HS-5 (cell line): ENCODE data around the gene CETP.
"Not testable (repeated sequence)": the region's sequence is repeated elsewhere in the genome, so short reads cannot be mapped to it uniquely, and the experiment has no call there.

Experiments used
- DNase-seq: peaks from one replicate; pipeline ENCODE4 v3.0.0-alpha.2; 2012; ENCODE audit warnings: low read depth

The CETP gene

GRCh38 chr16:56933828-56934598 is 27.7 kb upstream of the CETP start:
- DNase-seq, result no peak

- DNase-seq, result not testable (repeated sequence)
Observed at GRCh38 chr16:56934599-56935145, 27.1 kb upstream of the CETP start.

GRCh38 chr16:56935201-56935600 is 26.5 kb upstream of the CETP start:
- no peak for DNase-seq

GRCh38 chr16:56936491-56936890 is 25.3 kb upstream of the CETP start:
- no peak for DNase-seq

GRCh38 chr16:56936950-56937349 is 24.8 kb upstream of the CETP start:
- no peak for DNase-seq

- DNase-seq, result no peak
Observed at GRCh38 chr16:56938664-56939513, 22.9 kb upstream of the CETP start.

GRCh38 chr16:56939801-56940200 is 21.9 kb upstream of the CETP start:
- DNase-seq, result no peak

- DNase-seq, result no peak
Observed at GRCh38 chr16:56941092-56941491, 20.7 kb upstream of the CETP start.

- DNase-seq, result no peak
Observed at GRCh38 chr16:56941856-56942331, 19.9 kb upstream of the CETP start.

- DNase-seq, result no peak
Observed at GRCh38 chr16:56943761-56944375, 17.9 kb upstream of the CETP start.

GRCh38 chr16:56944954-56945839 is 16.6 kb upstream of the CETP start:
- no peak for DNase-seq

- no peak for DNase-seq
Observed at GRCh38 chr16:56945847-56946527, 15.8 kb upstream of the CETP start.

- no peak for DNase-seq
Observed at GRCh38 chr16:56946767-56947603, 14.8 kb upstream of the CETP start.

- no peak for DNase-seq
Observed at GRCh38 chr16:56947604-56947995, 14.2 kb upstream of the CETP start.

- no peak for DNase-seq
Observed at GRCh38 chr16:56948234-56948633, 13.5 kb upstream of the CETP start.

GRCh38 chr16:56950051-56950450 is 11.7 kb upstream of the CETP start:
- DNase-seq, result no peak

- DNase-seq, result no peak
Observed at GRCh38 chr16:56950455-56950854, 11.3 kb upstream of the CETP start.

GRCh38 chr16:56950881-56951771 is 10.6 kb upstream of the CETP start:
- no peak for DNase-seq

- no peak for DNase-seq
Observed at GRCh38 chr16:56953006-56953405, 8.7 kb upstream of the CETP start.
